Activated CD8-positive, alpha-beta T cell treated with anti-CD3 and anti-CD28 coated beads for 36 hours (primary cell): ENCODE results near the gene IGSF22. TPM values are rescaled to one million over a fixed set of nuclear protein-coding genes. Genes with fewer than 3 reads are reported as not detected.
"Not testable (repeated sequence)": the region's sequence is repeated elsewhere in the genome, so short reads cannot be mapped to it uniquely, and the experiment has no call there.

ENCODE experiments used
- ATAC-seq: fragments of 200-7000 bp; cut with Tn5 transposase; one replicate; pipeline ENCODE4 v1.10.0; 2021; ENCODE audit warnings: mild to moderate bottlenecking, moderate library complexity
- CTCF ChIA-PET: fragments of 350-600 bp; sonication (Branson Sonifier 250); formaldehyde crosslinking; loops from one replicate; lab custom pipeline; 2021; ENCODE audit warnings: antibody characterized with exemption; lab: Charles Lee
- POLR2A ChIA-PET: fragments of 350-600 bp; sonication (Branson Sonifier 250); formaldehyde crosslinking; loops from one replicate; lab custom pipeline; 2021; ENCODE audit warnings: antibody characterized with exemption; lab: Charles Lee
- DNase-seq: peaks from one replicate; pipeline ENCODE4 v3.0.0-alpha.2; 2020
- H3K27ac Mint-ChIP-seq: one replicate; pipeline ENCODE4 v1.8.0; 2021; ENCODE audit warnings: mild to moderate bottlenecking, mixed read lengths
- H3K27me3 Mint-ChIP-seq: one replicate; pipeline ENCODE4 v1.8.0; 2021; ENCODE audit warnings: mixed read lengths
- H3K36me3 Mint-ChIP-seq: one replicate; pipeline ENCODE4 v1.8.0; 2021; ENCODE audit warnings: low read depth, mixed read lengths
- H3K4me1 Mint-ChIP-seq: one replicate; pipeline ENCODE4 v1.8.0; 2021; ENCODE audit warnings: low read depth, mixed read lengths
- H3K4me3 Mint-ChIP-seq: one replicate; pipeline ENCODE4 v1.8.0; 2021; ENCODE audit warnings: mild to moderate bottlenecking, moderate library complexity, mixed read lengths
- H3K9me3 Mint-ChIP-seq: one replicate; pipeline ENCODE4 v1.8.0; 2021; ENCODE audit warnings: mixed read lengths
- intact Hi-C: fragments of 100-400 bp; cut with micrococcal nuclease; formaldehyde crosslinking; loops from one replicate; pipeline ENCODE4 v1.10.0; 2022
- total RNA-seq, 2 experiments: library from RNA; stranded (reverse); gene quantifications; one replicate each; pipeline ENCODE4 v1.2.3, GENCODE V29; 2021
- TF ChIP-seq, protein P1 (sequence below): fragments of 200-600 bp; IDR thresholded peaks from one replicate; pipeline ENCODE4 v1.8.0; 2022; ENCODE audit warnings: antibody characterized with exemption, mild to moderate bottlenecking

Gene IGSF22
- total RNA-seq, 2 experiments from 2014 or later: 0.43 to 1.4 TPM

DNA sequence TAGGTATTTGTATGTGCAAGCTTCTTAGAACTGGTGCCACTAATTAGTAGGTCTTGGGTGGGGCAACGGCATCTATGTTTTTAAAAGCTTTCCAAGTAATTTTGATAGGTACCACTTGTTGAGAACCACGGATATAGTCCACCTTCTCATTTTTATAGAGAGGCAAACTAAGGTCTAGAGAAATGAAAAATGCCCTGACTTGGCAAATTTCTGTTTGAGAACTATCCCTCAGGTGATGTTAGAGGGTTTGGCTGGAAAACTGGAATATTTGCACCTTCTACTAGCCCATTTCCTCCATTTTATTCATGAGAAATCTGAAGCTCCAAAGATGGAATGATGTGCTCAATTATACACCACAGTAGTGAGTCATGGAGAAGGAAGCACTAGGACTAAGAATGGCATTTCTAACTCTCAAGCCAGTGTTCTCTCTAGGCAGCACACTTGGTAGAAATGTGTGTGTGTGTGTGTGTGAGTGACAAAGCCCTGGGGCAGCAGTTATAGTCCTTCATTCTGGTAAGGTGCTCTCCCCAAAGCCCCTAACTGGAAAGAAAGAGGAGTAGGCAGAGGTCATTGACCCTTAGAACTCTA, 29.3 kb downstream of the IGSF22 start:
- ATAC-seq (no peak), DNase-seq (no peak)
- H3K36me3 Mint-ChIP-seq: no peaks in the 10 kb centered on the region
- ChIA-PET POLR2A (interaction anchor here (1.2 kb wide), 1 partner anchor 8 kb away, joined by 3 read pairs; no protein-coding TSS in a partner anchor), CTCF (interaction anchor here (0.8 to 4.1 kb wide), 4 partner anchors 9 to 34 kb away, joined by 4 to 20 read pairs (median 6); no protein-coding TSS in a partner anchor)
- no peak overlapping the region for H3K4me3 Mint-ChIP-seq
- no peak overlapping the region for H3K27ac Mint-ChIP-seq
- TF ChIP-seq, protein P1, sequence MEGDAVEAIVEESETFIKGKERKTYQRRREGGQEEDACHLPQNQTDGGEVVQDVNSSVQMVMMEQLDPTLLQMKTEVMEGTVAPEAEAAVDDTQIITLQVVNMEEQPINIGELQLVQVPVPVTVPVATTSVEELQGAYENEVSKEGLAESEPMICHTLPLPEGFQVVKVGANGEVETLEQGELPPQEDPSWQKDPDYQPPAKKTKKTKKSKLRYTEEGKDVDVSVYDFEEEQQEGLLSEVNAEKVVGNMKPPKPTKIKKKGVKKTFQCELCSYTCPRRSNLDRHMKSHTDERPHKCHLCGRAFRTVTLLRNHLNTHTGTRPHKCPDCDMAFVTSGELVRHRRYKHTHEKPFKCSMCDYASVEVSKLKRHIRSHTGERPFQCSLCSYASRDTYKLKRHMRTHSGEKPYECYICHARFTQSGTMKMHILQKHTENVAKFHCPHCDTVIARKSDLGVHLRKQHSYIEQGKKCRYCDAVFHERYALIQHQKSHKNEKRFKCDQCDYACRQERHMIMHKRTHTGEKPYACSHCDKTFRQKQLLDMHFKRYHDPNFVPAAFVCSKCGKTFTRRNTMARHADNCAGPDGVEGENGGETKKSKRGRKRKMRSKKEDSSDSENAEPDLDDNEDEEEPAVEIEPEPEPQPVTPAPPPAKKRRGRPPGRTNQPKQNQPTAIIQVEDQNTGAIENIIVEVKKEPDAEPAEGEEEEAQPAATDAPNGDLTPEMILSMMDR: no peak
- H3K9me3 Mint-ChIP-seq: no peaks in the 10 kb centered on the region
- H3K4me1 Mint-ChIP-seq: peaks cover 13% of the 10 kb centered on the region
- no peaks in the 10 kb centered on the region for H3K27me3 Mint-ChIP-seq
- intact Hi-C loops: no loop called here

DNA sequence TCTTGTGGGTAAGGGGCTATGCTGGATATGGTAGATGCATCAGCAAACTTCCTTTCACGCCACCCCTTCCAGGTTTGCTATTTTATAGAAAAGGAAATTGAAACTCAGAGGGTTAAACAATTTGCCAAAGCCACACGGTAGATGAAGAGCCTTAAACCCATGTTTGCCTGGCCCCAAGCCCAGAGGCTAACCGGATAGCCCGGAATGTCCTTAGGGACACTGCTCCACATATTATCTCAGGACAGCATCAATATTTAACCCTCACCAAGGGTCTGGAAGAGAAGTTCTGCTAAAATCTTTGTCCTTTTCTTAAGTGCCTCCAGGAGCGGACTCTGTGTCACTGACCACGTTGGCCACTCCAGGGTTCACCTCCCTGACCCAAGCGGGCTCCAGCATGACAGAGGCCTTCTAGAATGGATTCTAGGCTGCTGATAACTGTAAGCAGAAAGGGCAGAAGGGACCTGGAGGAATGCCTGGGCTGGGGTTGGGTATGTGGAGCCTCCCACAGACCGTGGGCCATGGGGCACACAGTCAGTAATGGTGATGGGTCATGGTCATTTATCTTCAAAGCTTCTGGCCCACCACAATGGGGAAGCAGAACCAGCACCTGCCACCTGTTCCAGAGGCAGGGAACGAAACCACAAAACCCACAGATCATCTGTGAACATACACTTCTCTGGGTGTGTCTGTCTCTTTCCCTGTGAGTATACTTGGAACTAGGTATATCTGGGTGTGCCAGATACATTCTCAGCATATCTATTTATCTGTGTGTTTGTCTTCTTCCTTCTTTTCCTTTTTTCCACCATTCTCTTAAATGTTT, 32.8 kb downstream of the IGSF22 start:
- intact Hi-C loops: no loop called here

DNA sequence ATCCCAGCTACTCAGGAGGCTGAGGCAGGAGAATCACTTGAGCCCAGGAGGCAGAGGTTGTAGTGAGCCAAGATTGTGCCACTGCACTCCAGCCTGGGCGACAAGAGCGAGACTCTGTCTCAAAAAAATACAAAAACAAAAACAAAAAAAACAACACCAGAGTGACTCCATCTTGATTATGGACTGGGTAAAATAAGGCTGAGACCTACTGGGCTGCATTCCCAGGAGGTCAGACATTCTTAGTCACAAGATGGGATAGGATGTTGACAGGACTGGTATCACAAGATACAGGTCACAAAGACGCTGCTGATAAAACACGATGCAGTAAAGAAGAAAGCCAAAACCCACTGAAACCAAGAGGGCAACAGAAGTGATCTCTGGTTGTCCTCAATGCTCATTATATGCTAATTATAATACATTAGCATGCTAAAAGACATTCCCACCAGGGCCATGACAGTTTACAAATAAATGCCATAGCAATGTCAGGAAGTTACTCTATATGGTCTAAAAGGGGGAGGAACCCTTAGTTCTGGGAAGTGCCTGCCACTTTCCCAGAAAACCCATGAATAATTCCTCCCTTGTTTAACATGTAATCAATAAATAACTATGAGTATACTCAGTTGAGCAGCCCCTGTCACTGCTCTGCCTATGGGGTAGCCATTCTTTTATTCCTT, 34.4 kb downstream of the IGSF22 start:
- CTCF ChIA-PET, DNase-seq, H3K4me1 Mint-ChIP-seq, H3K27me3 Mint-ChIP-seq, intact Hi-C loops, H3K27ac Mint-ChIP-seq, H3K36me3 Mint-ChIP-seq, H3K4me3 Mint-ChIP-seq, H3K9me3 Mint-ChIP-seq, POLR2A ChIA-PET: not testable (repeated sequence)
- ATAC-seq: peak; percentile 34

More for the DNA sequence above, 32.8 kb downstream of the IGSF22 start:
- no peak overlapping the region for H3K4me3 Mint-ChIP-seq
- POLR2A ChIA-PET: no interaction called here
- peaks cover 3% of the 10 kb centered on the region for H3K4me1 Mint-ChIP-seq
- no peak overlapping the region for H3K27ac Mint-ChIP-seq
- ATAC-seq (no peak), DNase-seq (no peak)
- H3K36me3 Mint-ChIP-seq: no peaks in the 10 kb centered on the region
- H3K9me3 Mint-ChIP-seq: no peaks in the 10 kb centered on the region
- CTCF ChIA-PET: interaction anchor here (4.1 kb wide), 1 partner anchor 29 kb away, joined by 20 read pairs; no protein-coding TSS in a partner anchor
- no peaks in the 10 kb centered on the region for H3K27me3 Mint-ChIP-seq
- TF ChIP-seq, protein P1: no peak

DNA sequence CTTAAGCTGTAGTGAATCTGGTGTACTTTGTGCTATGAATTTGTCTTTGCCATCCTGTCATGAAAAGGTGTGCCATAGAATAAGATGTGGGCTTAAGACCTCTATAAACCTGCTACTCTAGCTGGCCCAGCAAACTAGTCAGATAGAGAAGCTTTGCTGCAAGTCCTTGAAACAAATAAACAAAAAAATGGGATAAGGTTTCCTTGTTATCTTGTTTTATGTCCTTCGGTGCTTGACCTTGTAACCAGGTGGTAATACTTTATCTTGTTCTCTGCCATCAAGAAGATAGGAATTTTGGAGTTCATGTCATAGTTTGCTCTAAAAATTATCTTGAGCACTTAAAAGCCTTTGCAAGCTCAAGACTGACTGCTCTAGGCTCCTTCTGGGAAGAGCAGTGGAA, 41.7 kb downstream of the IGSF22 start:
- H3K27me3 Mint-ChIP-seq: no peaks in the 10 kb centered on the region
- ATAC-seq (no peak), DNase-seq (no peak)
- no peaks in the 10 kb centered on the region for H3K9me3 Mint-ChIP-seq
- H3K4me1 Mint-ChIP-seq: peaks cover 4% of the 10 kb centered on the region
- intact Hi-C loops: no loop called here
- H3K4me3 Mint-ChIP-seq: no peak overlapping the region
- no peak overlapping the region for H3K27ac Mint-ChIP-seq
- ChIA-PET CTCF (interaction anchor here (0.7 to 1.9 kb wide), 3 partner anchors 14 to 90 kb away, joined by 3 to 5 read pairs (median 3); partner anchors contain the start of gene TMEM86A), POLR2A (no interaction called here)
- TF ChIP-seq, protein P1: no peak
- H3K36me3 Mint-ChIP-seq: no peaks in the 10 kb centered on the region

DNA sequence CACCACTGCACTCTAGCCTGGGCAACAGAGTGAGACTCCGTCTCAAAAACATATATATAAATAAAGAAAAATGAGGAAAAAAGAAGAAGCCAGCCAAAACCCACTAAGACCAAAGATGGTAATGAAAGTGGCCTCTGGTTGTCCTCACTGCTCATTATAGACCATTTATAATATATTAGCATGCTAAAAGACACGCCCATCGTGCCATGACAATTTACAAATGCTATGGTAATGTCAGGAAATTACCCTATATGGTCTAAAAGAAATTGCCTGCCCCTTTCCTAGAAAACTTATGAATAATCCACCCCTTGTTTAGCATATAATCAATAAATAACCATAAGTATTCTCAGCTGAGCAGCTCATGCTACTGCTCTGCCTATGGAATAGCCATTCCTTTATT, 43.5 kb downstream of the IGSF22 start:
- intact Hi-C loops: no loop called here
- no peak for ATAC-seq
- Mint-ChIP-seq H3K4me3 (no peak overlapping the region), H3K27ac (no peak overlapping the region), H3K4me1 (peaks cover 6% of the 10 kb centered on the region), H3K36me3 (no peaks in the 10 kb centered on the region), H3K27me3 (no peaks in the 10 kb centered on the region), H3K9me3 (no peaks in the 10 kb centered on the region)
- POLR2A ChIA-PET: no interaction called here
- DNase-seq: no peak
- CTCF ChIA-PET: interaction anchor here (1.0 kb wide), 1 partner anchor 143 kb away, joined by 3 read pairs; no protein-coding TSS in a partner anchor
- TF ChIP-seq, protein P1: no peak

DNA sequence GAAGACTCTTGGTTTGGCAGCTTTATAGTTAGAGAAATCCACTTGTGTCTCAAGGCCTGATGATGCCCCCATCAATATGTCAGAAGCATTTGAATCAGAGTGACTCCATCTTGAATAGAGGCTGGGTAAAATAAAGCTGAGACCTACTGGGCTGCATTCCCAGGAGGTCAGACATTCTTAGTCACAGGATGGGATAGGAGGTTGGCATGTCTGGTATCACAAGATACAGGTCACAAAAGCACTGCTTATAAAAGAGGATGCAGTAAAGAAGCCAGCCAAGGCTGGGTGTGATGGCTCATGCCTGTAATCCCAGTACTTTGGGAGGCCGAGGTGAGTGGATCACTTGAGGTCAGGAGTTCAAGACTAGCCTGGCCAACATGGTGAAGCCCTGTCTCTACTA, 44.0 kb downstream of the IGSF22 start:
- H3K36me3 Mint-ChIP-seq, H3K4me3 Mint-ChIP-seq, H3K9me3 Mint-ChIP-seq, H3K27me3 Mint-ChIP-seq, H3K4me1 Mint-ChIP-seq, DNase-seq, intact Hi-C loops, CTCF ChIA-PET, H3K27ac Mint-ChIP-seq, ATAC-seq: not testable (repeated sequence)
- POLR2A ChIA-PET: interaction anchor here (0.7 kb wide), 1 partner anchor 104 kb away, joined by 3 read pairs; no protein-coding TSS in a partner anchor
